SK-N-SH (cell line): ENCODE measurements around the gene HIVEP2. TPM values are rescaled to one million over a fixed set of nuclear protein-coding genes. Genes with fewer than 3 reads are reported as not detected.

Experiments
- CTCF ChIA-PET: fragments of 300-600, 350-600 bp; formaldehyde crosslinking; extraction: SDS; loops from one replicate; lab custom pipeline; 2021; lab: Yijun Ruan, JAX
- POLR2A ChIA-PET: fragments of 350-600 bp; sonication (Branson Sonifier 250); formaldehyde crosslinking; extraction: SDS; loops from one replicate; lab custom pipeline; 2020; ENCODE audit warnings: antibody characterized with exemption, inconsistent platforms; lab: Yijun Ruan, JAX
- DNase-seq: peaks from one replicate; pipeline ENCODE4 v3.0.0; 2012
- H2AFZ ChIP-seq: fragments of 200-600 bp; sonication (generic); 2 replicates; pipeline ENCODE4 v1.8.1; 2016; ENCODE audit warnings: antibody characterized with exemption, mild to moderate bottlenecking, low read depth
- H3F3A ChIP-seq: fragments of 200-600 bp; sonication (generic); replicated peaks from 2 replicates; pipeline ENCODE3; 2016; ENCODE audit warnings: antibody characterized with exemption, mild to moderate bottlenecking; ENCODE audit not compliant: insufficient read depth
- H3K27ac ChIP-seq, 2 experiments: fragments of 200-500 bp in 1 of 2; fragments of 200-600 bp in 1 of 2; sonication (Bioruptor generic) in 1 of 2; sonication (generic), shearing (Covaris generic) in 1 of 2; 2 replicates each; pipeline versions ENCODE4 v1.5.1 to v1.6.1; 2014 to 2016; ENCODE audit warnings: low read depth in 2 of 2, inconsistent platforms in 1 of 2, low read length in 1 of 2, mild to moderate bottlenecking in 1 of 2, mixed read lengths in 1 of 2
- H3K27me3 ChIP-seq: fragments of 200-600 bp; sonication (generic), shearing (Covaris generic); 2 replicates; pipeline ENCODE4 v1.6.1; 2016; ENCODE audit warnings: mixed run types; ENCODE audit not compliant: insufficient read depth
- H3K36me3 ChIP-seq, 2 experiments: fragments of 200-500 bp in 1 of 2; fragments of 200-600 bp in 1 of 2; sonication (Bioruptor generic) in 1 of 2; sonication (generic) in 1 of 2; replicated peaks in 1 of 2; 2 replicates each; pipeline versions ENCODE3 to v1.5.1; 2014 to 2016; ENCODE audit warnings: low read length in 1 of 2, mild to moderate bottlenecking in 1 of 2; ENCODE audit not compliant: insufficient read depth in 2 of 2, control insufficient read depth in 1 of 2
- H3K4me1 ChIP-seq, 2 experiments: fragments of 200-500 bp in 1 of 2; fragments of 200-600 bp in 1 of 2; sonication (Bioruptor generic) in 1 of 2; sonication (generic), shearing (Covaris generic) in 1 of 2; 2 replicates each; pipeline versions ENCODE4 v1.5.1 to v1.6.1; 2014 to 2016; ENCODE audit warnings: low read depth in 1 of 2, low read length in 1 of 2, mixed run types in 1 of 2; ENCODE audit not compliant: insufficient read depth in 2 of 2, control insufficient read depth in 1 of 2
- H3K4me2 ChIP-seq: fragments of 200-600 bp; sonication (generic), shearing (Covaris generic); 2 replicates; pipeline ENCODE4 v1.6.1; 2017; ENCODE audit warnings: mixed run types
- H3K4me3 ChIP-seq, 2 experiments: fragments of 200-500 bp in 1 of 2; fragments of 200-600 bp in 1 of 2; sonication (Bioruptor generic) in 1 of 2; sonication (generic), shearing (Covaris generic) in 1 of 2; 2 replicates each; pipeline versions ENCODE4 v1.5.1 to v1.8.1; 2014 to 2016; ENCODE audit warnings: low read depth in 2 of 2, inconsistent platforms in 1 of 2, low read length in 1 of 2, mild to moderate bottlenecking in 1 of 2, mixed read lengths in 1 of 2, moderate library complexity in 1 of 2
- H3K79me2 ChIP-seq: fragments of 200-600 bp; sonication (generic); 2 replicates; pipeline ENCODE4 v1.8.1; 2017; ENCODE audit warnings: mild to moderate bottlenecking; ENCODE audit not compliant: insufficient read depth
- H3K9ac ChIP-seq: fragments of 200-600 bp; sonication (generic); 2 replicates; pipeline ENCODE4 v1.6.1; 2017; ENCODE audit warnings: mixed run types
- H3K9me2 ChIP-seq: fragments of 200-600 bp; sonication (generic); 2 replicates; pipeline ENCODE4 v1.6.1; 2017; ENCODE audit warnings: mixed run types
- H3K9me3 ChIP-seq: fragments of 200-600 bp; sonication (generic); 2 replicates; pipeline ENCODE4 v1.6.1; 2017; ENCODE audit warnings: mixed run types, mild to moderate bottlenecking, moderate library complexity
- H4K20me1 ChIP-seq: fragments of 200-600 bp; sonication (generic); 2 replicates; pipeline ENCODE4 v1.6.1; 2017; ENCODE audit warnings: mild to moderate bottlenecking, mixed run types; ENCODE audit not compliant: insufficient read depth
- ELF1 ChIP-seq: IDR thresholded peaks from 2 replicates; pipeline ENCODE4 v1.4.0; 2012
- FOSL2 ChIP-seq: IDR thresholded peaks from 2 replicates; pipeline ENCODE4 v1.4.0; 2012; ENCODE audit warnings: low read depth, mild to moderate bottlenecking, moderate library complexity, borderline replicate concordance
- FOXM1 ChIP-seq: IDR thresholded peaks from 2 replicates; pipeline ENCODE4 v1.4.0; 2012; ENCODE audit warnings: low read depth, mild to moderate bottlenecking
- GABPA ChIP-seq: IDR thresholded peaks from 2 replicates; pipeline ENCODE4 v1.4.0; 2012; ENCODE audit warnings: low read depth, mild to moderate bottlenecking
- NFIC ChIP-seq: IDR thresholded peaks from 2 replicates; pipeline ENCODE4 v1.4.0; 2012; ENCODE audit warnings: borderline replicate concordance
- NRF1 ChIP-seq: IDR thresholded peaks from 2 replicates; pipeline ENCODE4 v1.6.1; 2012; ENCODE audit warnings: low read depth, mild to moderate bottlenecking, low read length
- RCOR1 ChIP-seq: fragments of 150-350 bp; IDR thresholded peaks from 2 replicates; pipeline ENCODE4 v1.6.1; 2017; ENCODE audit warnings: antibody characterized with exemption, low read length
- TAF1 ChIP-seq: IDR thresholded peaks from 2 replicates; pipeline ENCODE4 v1.6.1; 2012; ENCODE audit warnings: low read depth, mild to moderate bottlenecking, low read length, moderate library complexity, borderline replicate concordance
- ZBTB33 ChIP-seq: IDR thresholded peaks from 2 replicates; pipeline ENCODE4 v1.4.0; 2012; ENCODE audit warnings: low read depth, borderline replicate concordance
- WGBS: methylation state at CpG from one replicate; pipeline ENCODE4 v1.1.6; 2017; ENCODE audit warnings: low lambda C conversion rate; 5-methylcytosine and 5-hydroxymethylcytosine counted together
- polyA plus RNA-seq, 3 experiments: library from polyadenylated mRNA; depleted of rRNA; stranded (reverse); fragments of >200 nt; gene quantifications; 2 replicates each; pipeline ENCODE4 v1.2.3, GENCODE V29; 2012

The HIVEP2 gene
- polyA plus RNA-seq, 1 of the 3 experiments (the other 2 are of a cell fraction) = 2.5 TPM

GRCh38 chr6:142851601-142852000 lies 93.4 kb downstream of the HIVEP2 start:
- Histone ChIP-seq H3K27ac (peak overlapping the region in 1 of 2 experiments; percentile 62; a peak in 3 of 4 replicates), H3K4me2 (0 out of 2 replicates have a peak overlapping the region, but pooled peaks have one; percentile 26), H3K9me3 (no peaks in the 10 kb centered on the region), H3K9ac (no peak overlapping the region; the same call in 1 of the 2 replicates), H3K36me3 (no peaks in the 10 kb centered on the region), H3K9me2 (no peaks in the 10 kb centered on the region), H3K79me2 (peaks cover 29% of the 10 kb centered on the region), H3F3A (peaks cover 15% of the 10 kb centered on the region), H3K27me3 (no peaks in the 10 kb centered on the region), H3K4me3 (no peak overlapping the region), H3K4me1 (peaks cover 14 to 29% of the 10 kb centered on the region in 2 experiments), H2AFZ (no peak overlapping the region), H4K20me1 (no peaks in the 10 kb centered on the region)
- CTCF ChIA-PET = no interaction called here
- POLR2A ChIA-PET = no interaction called here
- no peak for DNase-seq
- 55% methylated on average over 2 of the region's 2 CpGs for WGBS
- TF ChIP-seq NRF1 = no peak
- no peak for TF ChIP-seq NFIC
- no peak for TF ChIP-seq ELF1
- TF ChIP-seq ZBTB33 = no peak

DNA sequence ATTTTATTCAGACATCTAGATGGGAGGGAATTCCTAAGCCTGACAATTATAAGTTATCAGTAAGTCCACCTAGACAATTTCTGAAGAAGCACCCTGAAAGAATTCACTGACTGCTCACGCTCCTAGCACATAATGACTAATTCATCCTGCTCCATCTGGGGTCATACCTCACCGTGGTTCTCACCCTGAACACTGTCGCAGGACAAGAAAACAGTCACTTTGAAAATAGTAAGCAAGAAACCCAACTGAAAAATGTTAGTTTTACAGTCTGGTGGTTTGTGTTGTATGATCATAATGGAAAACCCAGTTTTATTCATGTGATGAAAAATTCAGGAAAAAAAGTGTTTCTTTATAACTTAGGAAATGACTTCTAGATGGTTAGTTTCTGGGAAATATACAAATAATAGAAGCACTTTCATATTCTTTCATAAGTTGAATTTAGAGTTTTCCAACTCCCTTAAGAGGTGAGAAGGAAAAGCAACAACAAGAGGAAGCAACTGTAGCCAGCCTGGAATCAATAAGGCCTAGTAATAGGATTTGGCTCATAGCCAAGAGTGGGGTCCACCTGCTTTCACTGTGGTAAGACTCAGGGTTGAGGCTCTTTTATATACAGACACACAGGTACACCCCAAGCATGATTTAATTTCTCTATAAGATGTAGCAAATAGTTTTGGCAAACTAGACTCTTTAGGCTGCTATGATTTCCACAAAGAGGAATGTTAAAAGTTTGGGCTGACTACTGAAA lies 94.1 kb downstream of the HIVEP2 start:
- POLR2A ChIA-PET = no interaction called here
- Histone ChIP-seq H2AFZ (no peak overlapping the region), H3K9me3 (no peaks in the 10 kb centered on the region), H3K9me2 (no peaks in the 10 kb centered on the region), H3F3A (peaks cover 22% of the 10 kb centered on the region), H4K20me1 (no peaks in the 10 kb centered on the region), H3K27ac (peak overlapping the region in 1 of 2 experiments; percentile 62; a peak in 2 of 4 replicates), H3K4me1 (peaks cover 18 to 33% of the 10 kb centered on the region in 2 experiments), H3K79me2 (peaks cover 29% of the 10 kb centered on the region), H3K27me3 (no peaks in the 10 kb centered on the region), H3K36me3 (no peaks in the 10 kb centered on the region), H3K9ac (peak overlapping the region; percentile 12; the same call in 1 of the 2 replicates), H3K4me3 (no peak overlapping the region), H3K4me2 (peak overlapping the region; percentile 14; the same call in 1 of the 2 replicates)
- DNase-seq = no peak
- TF ChIP-seq GABPA (no peak), TAF1 (no peak), FOSL2 (peak; percentile 23; the same call in 1 of the 2 replicates), NFIC (peak; percentile 52), FOXM1 (no peak), RCOR1 (no peak)
- CTCF ChIA-PET = no interaction called here
- WGBS = 19% methylated on average over 3 of the region's 3 CpGs
